GM12892 (cell line): Measurements from ENCODE around the gene USP34.
"Not testable (repeated sequence)": the region's sequence is repeated elsewhere in the genome, so short reads cannot be mapped to it uniquely, and the experiment has no call there.

Experiments used
- DNase-seq: peaks from one replicate; pipeline ENCODE4 v3.0.0; 2011; ENCODE audit not compliant: insufficient read length
- FAIRE-seq: peaks from 2 replicates; lab custom pipeline; 2011; peaks lifted over from hg19 to GRCh38; lab: Jason Lieb, UNC
- POLR2A ChIP-seq: IDR thresholded peaks from 2 replicates; pipeline ENCODE4 v1.6.1; 2011; ENCODE audit warnings: low read depth, low read length, control low read depth
- POLR2AphosphoS5 ChIP-seq: IDR thresholded peaks from 2 replicates; pipeline ENCODE4 v1.6.1; 2011; ENCODE audit warnings: low read depth, low read length, control low read depth
- TAF1 ChIP-seq: IDR thresholded peaks from 2 replicates; pipeline ENCODE4 v1.6.1; 2011; ENCODE audit warnings: low read depth, mild to moderate bottlenecking, control low read depth, low read length, borderline replicate concordance

The USP34 gene

DNA sequence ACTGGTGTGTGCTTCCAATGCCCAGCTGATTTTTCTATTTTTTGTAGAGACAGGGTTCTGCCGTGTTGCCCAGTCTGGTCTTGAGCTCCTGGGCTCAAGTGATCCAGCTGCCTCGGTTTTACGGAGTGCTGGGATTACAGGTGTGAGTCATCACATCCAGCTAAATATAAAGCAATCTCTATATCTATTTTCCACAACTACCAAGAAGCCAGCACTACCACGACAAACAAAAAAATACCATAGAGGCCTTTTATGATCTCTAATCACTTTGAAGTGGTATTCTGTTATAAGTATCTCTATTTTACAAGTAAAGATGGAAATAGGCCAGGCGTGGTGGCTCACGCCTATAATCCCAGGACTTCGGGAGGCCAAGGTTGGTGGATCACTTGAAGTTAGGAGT, 274.2 kb downstream of the USP34 start:
- TF ChIP-seq POLR2A (no peak), POLR2AphosphoS5 (no peak), TAF1 (no peak)
- no peak for FAIRE-seq
- no peak for DNase-seq

- DNase-seq, FAIRE-seq: not testable (repeated sequence)
Measured at GRCh38 chr2:61194646-61195045, 276.2 kb downstream of the USP34 start.

DNA sequence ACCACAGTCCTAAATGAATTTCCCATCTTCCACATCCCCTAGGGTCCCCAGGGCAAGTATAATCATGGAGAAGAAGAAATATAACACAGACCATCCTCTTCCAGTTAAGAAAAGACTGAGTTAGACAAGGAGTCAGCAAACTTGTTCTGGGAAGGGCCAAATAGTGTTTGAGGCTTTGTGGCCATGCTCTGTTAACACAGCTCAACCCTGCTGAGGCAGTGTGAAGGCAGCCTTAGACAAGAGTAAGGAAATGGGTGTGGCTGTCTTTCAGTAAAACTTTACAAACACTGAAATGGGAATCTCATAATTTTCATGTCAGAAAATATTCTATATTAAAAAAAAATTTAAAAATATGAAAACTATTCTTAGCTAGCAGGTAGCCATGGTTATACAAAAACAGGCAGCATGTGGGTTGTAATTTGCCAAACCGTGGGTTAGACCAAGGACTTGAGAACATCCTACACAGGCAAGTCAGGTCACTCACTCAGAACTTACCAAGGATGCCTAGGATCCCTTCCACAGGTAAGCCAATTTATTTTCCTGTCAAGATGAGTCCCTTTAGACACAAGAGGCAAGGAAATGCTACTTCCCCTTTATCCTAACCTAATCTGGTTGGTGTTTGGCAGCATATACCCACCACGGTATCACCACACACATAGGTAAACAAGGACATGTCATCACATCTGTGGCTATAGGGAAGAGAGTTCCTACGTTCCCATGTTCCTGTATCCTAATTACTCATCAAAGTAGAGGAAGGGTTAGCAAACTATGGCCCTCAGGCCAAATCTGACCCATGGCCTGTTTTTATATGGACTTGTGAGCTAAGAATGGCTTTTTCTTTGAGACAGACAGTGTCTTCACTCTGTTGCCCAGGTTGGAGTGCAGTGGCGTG, 277.0 kb downstream of the USP34 start:
- DNase-seq, result no peak
- TF ChIP-seq TAF1 (no peak), POLR2A (no peak), POLR2AphosphoS5 (no peak)
- FAIRE-seq, result peak; percentile 21

DNA sequence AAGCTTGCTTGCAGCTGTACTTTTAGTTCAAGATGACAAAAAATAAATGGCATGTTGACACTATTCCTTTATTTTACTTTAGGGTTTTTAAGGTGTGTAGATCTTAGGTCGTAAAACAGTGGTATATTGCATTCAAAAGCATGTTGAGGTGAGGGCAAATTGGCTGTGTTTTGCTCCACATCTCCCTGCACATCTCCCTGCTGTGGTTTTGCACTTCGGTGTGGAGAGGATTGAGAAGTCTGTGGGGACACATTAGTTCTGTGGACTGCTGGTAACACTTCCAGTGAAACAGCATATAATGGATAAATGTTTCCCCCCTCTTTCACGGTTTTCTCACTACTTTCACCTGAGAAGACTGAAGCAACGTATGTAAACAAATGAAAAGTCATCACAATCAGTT, 283.8 kb downstream of the USP34 start:
- FAIRE-seq (no peak), DNase-seq (no peak)
- TF ChIP-seq POLR2AphosphoS5 (no peak), TAF1 (no peak), POLR2A (no peak)

DNA sequence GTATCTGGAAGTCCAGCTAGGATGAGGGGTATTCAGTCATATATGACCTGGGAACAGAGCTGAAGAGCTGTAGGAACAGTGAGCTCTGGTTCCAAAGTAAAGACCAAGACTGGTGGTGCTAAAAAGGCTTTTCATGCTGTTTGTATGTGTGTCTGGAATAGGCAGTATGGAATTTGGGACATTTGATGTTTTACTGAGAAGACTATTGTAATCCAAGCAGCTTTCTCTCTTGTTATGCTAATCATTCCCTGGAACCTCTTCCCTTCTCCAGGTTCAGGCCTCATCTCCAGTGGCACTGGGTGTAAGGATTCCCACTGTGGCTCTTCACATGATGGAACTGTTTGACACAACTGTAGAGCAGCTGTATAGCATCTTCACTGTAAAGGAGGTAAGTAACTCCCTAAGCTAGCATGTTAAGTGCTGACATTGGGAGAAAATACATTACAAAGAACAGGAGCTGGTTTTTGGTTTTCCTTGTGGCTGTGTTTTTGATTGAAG, 285.6 kb downstream of the USP34 start:
- no peak for TF ChIP-seq POLR2A
- TF ChIP-seq POLR2AphosphoS5, result no peak
- no peak for TF ChIP-seq TAF1
- no peak for FAIRE-seq
- no peak for DNase-seq

GRCh38 chr2:61184263-61184662, 286.6 kb downstream of the USP34 start:
- TF ChIP-seq POLR2AphosphoS5 (no peak), POLR2A (no peak), TAF1 (no peak)
- no peak for DNase-seq
- no peak for FAIRE-seq

- TF ChIP-seq POLR2AphosphoS5 (no peak), TAF1 (no peak), POLR2A (no peak)
- no peak for FAIRE-seq
- no peak for DNase-seq
Measured at GRCh38 chr2:61183795-61184194, 287.1 kb downstream of the USP34 start.

GRCh38 chr2:61182059-61182383, 288.9 kb downstream of the USP34 start:
- TF ChIP-seq TAF1, result no peak
- DNase-seq, result no peak
- FAIRE-seq, result no peak

DNA sequence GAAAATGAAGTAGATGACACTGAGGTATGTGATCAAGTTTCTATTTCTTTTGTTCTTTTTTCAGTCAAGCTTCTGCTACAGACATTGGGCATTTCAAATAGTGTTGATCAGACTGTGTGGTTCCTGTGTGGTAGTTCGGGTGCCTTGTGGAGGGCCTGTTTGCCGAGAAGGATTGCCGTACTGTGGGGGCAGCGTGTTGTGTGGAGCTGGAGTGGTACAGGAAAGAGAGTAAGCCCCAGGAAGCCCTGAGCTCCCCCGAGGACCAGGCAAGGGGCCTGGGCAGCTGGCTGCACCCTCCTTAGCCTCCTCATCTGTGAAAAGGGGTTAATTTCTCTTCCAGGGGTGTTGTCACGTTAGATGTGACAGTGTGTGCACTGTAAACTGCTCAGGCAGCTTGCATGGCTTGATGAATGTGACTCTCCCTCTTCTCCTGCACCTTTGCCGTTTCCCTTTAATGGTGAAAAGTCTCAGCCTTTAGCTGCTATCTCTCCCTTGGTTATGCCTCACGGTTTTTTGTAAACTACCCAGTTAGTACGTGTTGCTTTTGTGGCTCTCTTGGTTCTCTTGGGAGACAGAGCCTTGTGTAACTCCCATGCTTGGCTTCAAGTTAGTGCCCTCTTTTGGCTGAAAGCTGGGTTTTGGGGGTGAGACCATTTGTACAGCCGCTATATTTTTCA, 289.4 kb downstream of the USP34 start:
- no peak for DNase-seq
- TF ChIP-seq POLR2A (no peak), POLR2AphosphoS5 (no peak), TAF1 (no peak)
- FAIRE-seq, result no peak

DNA sequence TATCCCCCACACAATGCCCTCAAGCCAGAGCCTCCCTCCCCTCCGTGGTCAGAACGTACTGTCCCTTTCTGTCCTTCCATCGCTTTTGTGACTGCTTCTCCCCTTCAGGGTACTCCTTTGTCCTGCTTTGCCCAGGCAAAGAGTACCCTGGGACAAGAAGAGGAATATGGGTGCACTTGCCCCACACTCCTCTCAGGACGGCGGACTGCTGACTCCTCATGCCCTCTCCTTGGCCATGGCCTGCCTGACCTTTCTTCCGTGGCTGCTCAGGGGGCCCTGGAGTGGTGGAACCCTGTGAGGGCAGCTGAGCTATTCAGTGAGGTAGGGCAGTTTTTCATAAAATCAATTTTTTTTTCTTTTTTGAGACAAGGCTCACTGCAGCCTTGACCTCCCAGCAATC, 290.2 kb downstream of the USP34 start:
- TF ChIP-seq POLR2A (no peak), TAF1 (no peak), POLR2AphosphoS5 (no peak)
- FAIRE-seq, result no peak
- no peak for DNase-seq

GRCh38 chr2:61179701-61180639, 290.9 kb downstream of the USP34 start:
- no peak for FAIRE-seq
- no peak for DNase-seq
- TF ChIP-seq TAF1 (no peak), POLR2AphosphoS5 (peak; percentile 21; the same call in 1 of the 2 replicates)
